ENCODE measurements around the gene GLS2. TPM values are rescaled to one million over a fixed set of nuclear protein-coding genes. Genes with fewer than 3 reads are reported as not detected.
"Not testable (repeated sequence)": the region's sequence is repeated elsewhere in the genome, so short reads cannot be mapped to it uniquely, and the experiment has no call there.

The GLS2 gene
- total RNA-seq, 2 experiments from 2014 or later = 4.6 to 5.5 TPM

DNA sequence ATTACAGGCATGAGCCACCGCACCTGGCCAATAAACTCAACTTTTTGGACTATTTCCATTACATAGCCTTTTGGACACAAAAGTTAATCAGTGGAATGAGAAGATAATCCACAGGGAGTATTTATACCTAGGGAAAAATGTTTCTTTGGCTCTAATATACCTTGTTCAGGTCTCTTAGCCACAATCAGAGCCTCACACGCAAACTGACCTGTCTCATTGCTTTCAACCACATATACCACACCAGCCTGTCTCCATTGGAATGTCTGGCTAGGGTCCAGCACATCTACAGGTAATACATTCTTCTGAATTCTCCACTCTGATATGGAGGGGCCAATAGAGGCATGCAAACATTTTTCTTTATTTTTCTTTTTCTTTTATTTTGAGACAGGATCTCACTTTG is 29.9 kb upstream of the GLS2 start:
- Mint-ChIP-seq H3K27me3 (ENCODE audit: low read depth) (no peaks in the 10 kb centered on the region), H3K36me3 (ENCODE audit: low read depth) (no peaks in the 10 kb centered on the region), H3K9me3 (no peaks in the 10 kb centered on the region), H3K27ac (no peak overlapping the region), H3K4me1 (ENCODE audit: low read depth) (peaks cover 28% of the 10 kb centered on the region), H3K4me3 (no peak overlapping the region)
- CTCF ChIA-PET = interaction anchor here (6.8 kb wide), 1 partner anchor 56 kb away, joined by 62 read pairs; no protein-coding TSS in a partner anchor
- intact Hi-C loops (cut with micrococcal nuclease) = loop anchor here (10.0 kb wide), 1 partner anchor 487 kb away; the partner anchor contains the start of gene ZBTB39
- DNase-seq = no peak

DNA sequence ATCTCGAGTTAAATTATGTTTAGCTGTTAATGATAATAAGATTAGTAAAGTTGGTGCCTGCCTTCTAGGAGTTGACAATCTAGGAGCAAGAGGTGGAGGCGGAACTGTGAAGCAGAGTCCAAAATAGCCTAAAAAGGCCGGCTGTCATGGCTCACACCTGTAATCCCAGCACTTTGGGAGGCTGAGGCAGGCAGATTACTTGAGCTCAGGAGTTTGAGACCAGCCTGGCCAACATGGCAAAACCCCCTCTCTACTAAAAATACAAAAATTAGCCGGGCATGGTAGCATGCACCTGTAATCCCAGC is 26.0 kb upstream of the GLS2 start:
- CTCF ChIA-PET = interaction anchor here (0.8 to 6.8 kb wide), 21 partner anchors 9 to 204 kb away, joined by 3 to 62 read pairs (median 11); no protein-coding TSS in a partner anchor
- not testable (repeated sequence) for H3K27me3 Mint-ChIP-seq (ENCODE audit: low read depth); H3K36me3 Mint-ChIP-seq (ENCODE audit: low read depth); H3K9me3 Mint-ChIP-seq; H3K4me3 Mint-ChIP-seq; H3K4me1 Mint-ChIP-seq (ENCODE audit: low read depth); DNase-seq; H3K27ac Mint-ChIP-seq
- intact Hi-C loops (cut with micrococcal nuclease) = loop anchor here (10.0 kb wide), 1 partner anchor 491 kb away; the partner anchor contains the start of gene ZBTB39

DNA sequence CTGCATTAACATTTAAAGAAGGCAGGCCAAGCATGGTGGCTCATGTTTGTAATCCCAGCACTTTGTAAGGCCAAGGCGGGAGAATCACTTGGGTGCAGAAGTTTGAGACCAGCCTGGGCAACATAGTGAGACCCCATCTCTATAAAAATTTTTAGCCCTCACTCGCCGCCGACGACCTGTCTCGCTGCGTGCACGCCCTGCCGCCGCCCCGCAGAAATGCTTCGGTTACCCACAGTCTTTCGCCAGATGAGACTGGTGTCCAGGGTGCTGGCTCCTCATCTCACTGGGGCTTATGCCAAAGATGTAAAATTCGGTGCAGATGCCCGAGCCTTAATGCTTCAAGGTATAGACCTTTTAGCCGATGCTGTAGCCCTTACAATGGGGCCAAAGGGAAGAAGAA is 22.8 kb upstream of the GLS2 start:
- intact Hi-C loops (cut with micrococcal nuclease) = loop anchor here (10.0 kb wide), 1 partner anchor 494 kb away; the partner anchor contains the start of gene ZBTB39

DNA sequence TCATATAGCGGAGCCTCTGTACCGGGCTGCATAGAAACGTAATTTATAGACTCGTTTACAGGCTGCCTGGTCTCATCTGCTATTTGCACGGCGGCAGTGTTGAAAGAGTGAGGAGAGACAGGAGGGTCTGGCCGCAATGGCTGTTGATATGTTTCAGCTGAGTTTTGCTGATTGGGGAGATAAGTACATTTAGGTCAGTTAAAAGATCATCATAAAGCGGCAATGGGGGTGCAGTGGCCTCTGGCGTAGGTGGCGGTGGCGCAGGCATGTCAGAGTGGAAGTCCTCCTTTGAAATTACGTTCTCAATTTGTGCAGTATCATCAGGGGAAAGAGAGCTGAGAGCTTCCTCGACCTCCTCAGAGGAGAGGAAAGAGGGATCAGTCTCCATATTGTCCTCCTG is 11.9 kb upstream of the GLS2 start:
- intact Hi-C loops (cut with micrococcal nuclease); H3K4me3 Mint-ChIP-seq: not testable (repeated sequence)
- CTCF ChIA-PET = interaction anchor here (0.7 kb wide), 1 partner anchor 61 kb away, joined by 3 read pairs; no protein-coding TSS in a partner anchor

More for the DNA sequence above, 22.8 kb upstream of the GLS2 start:
- Mint-ChIP-seq H3K4me3 (no peak overlapping the region), H3K4me1 (ENCODE audit: low read depth) (no peaks in the 10 kb centered on the region), H3K36me3 (ENCODE audit: low read depth) (no peaks in the 10 kb centered on the region), H3K9me3 (no peaks in the 10 kb centered on the region), H3K27ac (no peak overlapping the region), H3K27me3 (ENCODE audit: low read depth) (no peaks in the 10 kb centered on the region)
- DNase-seq = no peak
- CTCF ChIA-PET = interaction anchor here (1.1 to 6.8 kb wide), 2 partner anchors 63 to 75 kb away, joined by 5 to 62 read pairs; no protein-coding TSS in a partner anchor

DNA sequence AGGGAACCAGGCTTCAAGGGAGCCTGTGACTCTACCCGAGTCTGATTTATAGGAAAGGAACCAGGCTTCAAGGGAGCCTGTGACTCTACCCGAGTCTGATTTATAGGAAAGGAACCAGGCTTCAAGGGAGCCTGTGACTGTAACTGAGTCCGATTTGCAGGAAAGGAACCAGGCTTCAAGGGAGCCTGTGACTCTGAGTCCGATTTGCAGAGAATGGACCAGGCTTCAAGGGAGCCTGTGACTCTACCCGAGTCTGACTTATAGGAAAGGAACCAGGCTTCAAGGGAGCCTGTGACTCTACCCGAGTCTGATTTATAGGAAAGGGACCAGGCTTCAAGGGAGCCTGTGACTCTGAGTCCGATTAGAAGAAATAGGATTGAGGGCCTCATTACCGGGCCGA is 11.5 kb upstream of the GLS2 start:
- intact Hi-C loops (cut with micrococcal nuclease); H3K9me3 Mint-ChIP-seq; DNase-seq; H3K27ac Mint-ChIP-seq; H3K36me3 Mint-ChIP-seq (ENCODE audit: low read depth); H3K27me3 Mint-ChIP-seq (ENCODE audit: low read depth); H3K4me1 Mint-ChIP-seq (ENCODE audit: low read depth); H3K4me3 Mint-ChIP-seq: not testable (repeated sequence)
- CTCF ChIA-PET = interaction anchor here (0.7 kb wide), 1 partner anchor 61 kb away, joined by 3 read pairs; no protein-coding TSS in a partner anchor

More for the DNA sequence above, 11.9 kb upstream of the GLS2 start:
- H3K36me3 Mint-ChIP-seq (ENCODE audit: low read depth); H3K9me3 Mint-ChIP-seq; H3K27ac Mint-ChIP-seq; H3K4me1 Mint-ChIP-seq (ENCODE audit: low read depth); DNase-seq; H3K27me3 Mint-ChIP-seq (ENCODE audit: low read depth): not testable (repeated sequence)

DNA sequence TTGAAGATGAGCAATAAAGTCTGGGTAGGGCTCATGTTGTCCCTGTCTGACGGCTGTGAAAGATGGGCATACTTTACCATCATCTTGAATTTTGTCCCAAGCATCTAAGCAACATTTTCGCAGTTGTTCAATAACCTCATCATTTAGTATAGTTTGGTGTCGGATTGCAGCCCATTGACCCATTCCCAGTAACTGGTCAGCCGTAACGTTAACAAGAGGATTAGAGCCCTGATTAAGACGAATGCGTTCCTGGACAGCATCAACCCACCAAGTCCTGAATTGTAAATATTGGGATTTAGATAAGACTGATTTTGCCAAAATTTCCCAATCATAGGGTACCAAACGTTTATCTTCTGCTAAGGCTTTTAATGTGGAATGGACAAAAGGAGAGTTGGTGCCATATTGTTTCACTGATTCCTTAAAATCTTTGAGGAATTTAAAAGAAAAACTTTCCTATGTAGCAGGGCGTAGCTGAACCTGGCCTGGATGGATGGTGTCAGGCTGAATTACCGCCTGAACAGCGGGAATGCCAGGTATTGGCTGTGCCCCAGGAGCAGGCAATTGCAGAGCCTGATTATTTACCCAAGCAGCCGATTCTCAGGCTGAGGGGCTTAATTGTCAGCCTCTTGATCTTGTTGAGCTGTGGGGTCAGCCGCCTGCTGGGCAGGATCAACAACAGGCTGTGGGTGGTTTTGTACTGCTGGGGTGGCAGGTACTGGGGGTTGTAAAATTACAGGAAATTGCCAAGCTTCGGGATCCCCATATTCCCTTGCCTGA is 10.4 kb upstream of the GLS2 start:
- H3K27ac Mint-ChIP-seq; H3K4me3 Mint-ChIP-seq; H3K36me3 Mint-ChIP-seq (ENCODE audit: low read depth); H3K9me3 Mint-ChIP-seq; H3K4me1 Mint-ChIP-seq (ENCODE audit: low read depth); DNase-seq; intact Hi-C loops (cut with micrococcal nuclease); H3K27me3 Mint-ChIP-seq (ENCODE audit: low read depth): not testable (repeated sequence)
- CTCF ChIA-PET = interaction anchor here (1.5 kb wide), 1 partner anchor 71 kb away, joined by 3 read pairs; no protein-coding TSS in a partner anchor

DNA sequence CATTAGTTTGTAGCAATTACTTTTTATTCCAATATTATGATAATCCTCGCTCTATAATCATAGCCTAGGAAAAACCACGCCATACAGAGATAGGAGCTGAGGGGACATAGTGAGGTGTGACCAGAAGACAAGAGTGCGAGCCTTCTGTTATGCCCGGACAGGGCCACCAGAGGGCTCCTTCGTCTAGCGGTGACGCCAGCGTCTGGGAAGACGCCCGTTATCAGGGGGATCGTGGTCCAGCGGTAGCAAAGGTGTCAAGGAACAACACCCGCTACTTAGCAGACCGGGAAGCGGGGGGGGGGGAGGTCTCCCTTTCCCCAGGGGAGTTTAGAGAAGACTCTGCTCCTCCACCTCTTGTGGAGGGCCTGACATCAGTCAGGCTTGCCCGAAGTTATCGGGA is 8.7 kb upstream of the GLS2 start:
- H3K4me3 Mint-ChIP-seq = peak overlapping the region; percentile 49
- H3K27ac Mint-ChIP-seq; H3K9me3 Mint-ChIP-seq; intact Hi-C loops (cut with micrococcal nuclease); H3K36me3 Mint-ChIP-seq (ENCODE audit: low read depth); H3K4me1 Mint-ChIP-seq (ENCODE audit: low read depth); H3K27me3 Mint-ChIP-seq (ENCODE audit: low read depth): not testable (repeated sequence)
- DNase-seq = peak; percentile 79
- CTCF ChIA-PET = interaction anchor here (0.6 to 1.4 kb wide), 5 partner anchors 24 to 95 kb away, joined by 3 to 8 read pairs (median 4); no protein-coding TSS in a partner anchor

DNA sequence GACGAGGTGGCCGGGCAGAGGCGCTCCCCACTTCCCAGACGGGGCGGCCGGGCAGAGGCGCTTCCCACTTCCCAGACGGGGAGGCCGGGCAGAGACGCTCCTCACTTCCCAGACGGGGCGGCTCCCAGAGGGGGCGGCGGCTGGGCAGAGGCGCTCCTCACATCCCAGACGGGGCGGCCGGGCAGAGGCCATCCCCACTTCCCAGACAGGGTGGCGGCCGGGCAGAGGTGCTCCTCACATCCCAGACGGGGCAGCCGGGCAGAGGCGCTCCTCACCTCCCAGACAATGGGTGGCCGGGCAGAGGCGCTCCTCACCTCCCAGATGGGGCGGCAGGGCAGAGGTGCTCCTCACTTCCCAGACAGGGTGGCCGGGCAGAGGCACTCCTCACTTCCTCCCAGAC is 6.5 kb upstream of the GLS2 start:
- DNase-seq; H3K4me1 Mint-ChIP-seq (ENCODE audit: low read depth); H3K36me3 Mint-ChIP-seq (ENCODE audit: low read depth); intact Hi-C loops (cut with micrococcal nuclease); H3K27me3 Mint-ChIP-seq (ENCODE audit: low read depth); H3K4me3 Mint-ChIP-seq; CTCF ChIA-PET; H3K9me3 Mint-ChIP-seq; H3K27ac Mint-ChIP-seq: not testable (repeated sequence)

DNA sequence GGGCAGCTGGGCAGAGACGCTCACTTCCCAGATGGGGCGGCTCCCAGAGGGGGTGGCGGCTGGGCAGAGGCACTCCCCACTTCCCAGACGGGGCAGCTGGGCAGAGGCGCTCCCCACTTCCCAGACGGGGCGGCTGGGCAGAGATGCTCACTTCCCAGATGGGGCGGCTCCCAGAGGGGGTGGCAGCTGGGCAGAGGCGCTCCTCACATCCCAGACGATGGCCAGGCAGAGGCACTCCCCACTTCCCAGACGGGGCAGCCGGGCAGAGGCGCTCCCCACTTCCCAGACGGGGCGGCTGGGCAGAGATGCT is 6.1 kb upstream of the GLS2 start:
- CTCF ChIA-PET = not testable (repeated sequence)

DNA sequence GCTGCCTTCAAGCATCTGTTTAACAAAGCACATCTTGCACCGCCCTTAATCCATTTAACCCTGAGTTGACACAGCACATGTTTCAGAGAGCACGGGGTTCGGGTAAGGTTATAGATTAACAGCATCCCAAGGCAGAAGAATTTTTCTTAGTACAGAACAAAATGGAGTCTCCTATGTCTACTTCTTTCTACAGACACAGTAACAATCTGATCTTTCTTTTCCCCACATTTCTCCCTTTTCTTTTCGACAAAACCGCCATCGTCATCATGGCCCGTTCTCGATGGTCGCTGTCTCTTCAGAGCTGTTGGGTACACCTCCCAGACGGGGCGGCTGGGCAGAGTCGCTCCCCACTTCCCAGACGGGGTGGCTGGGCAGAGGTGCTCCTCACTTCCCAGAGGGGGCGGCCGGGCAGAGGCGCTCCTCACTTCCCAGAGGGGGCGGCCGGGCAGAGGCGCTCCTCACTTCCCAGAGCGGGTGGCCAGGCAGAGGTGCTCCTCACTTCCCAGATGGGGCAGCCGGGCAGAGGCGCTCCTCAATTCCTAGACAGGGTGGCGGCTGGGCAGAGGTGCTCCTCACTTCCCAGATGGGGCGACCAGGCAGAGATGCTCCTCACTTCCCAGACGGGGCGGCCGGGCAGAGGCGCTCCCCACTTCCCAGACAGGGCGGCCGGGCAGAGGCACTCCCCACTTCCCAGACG is 5.6 kb upstream of the GLS2 start:
- H3K27ac Mint-ChIP-seq; H3K9me3 Mint-ChIP-seq; H3K4me1 Mint-ChIP-seq (ENCODE audit: low read depth); H3K4me3 Mint-ChIP-seq; H3K36me3 Mint-ChIP-seq (ENCODE audit: low read depth); intact Hi-C loops (cut with micrococcal nuclease); CTCF ChIA-PET; DNase-seq: not testable (repeated sequence)
- peaks cover 11% of the 10 kb centered on the region for H3K27me3 Mint-ChIP-seq (ENCODE audit: low read depth)

More for the DNA sequence above, 6.1 kb upstream of the GLS2 start:
- DNase-seq; H3K27ac Mint-ChIP-seq; H3K4me1 Mint-ChIP-seq (ENCODE audit: low read depth); intact Hi-C loops (cut with micrococcal nuclease); H3K9me3 Mint-ChIP-seq; H3K27me3 Mint-ChIP-seq (ENCODE audit: low read depth); H3K36me3 Mint-ChIP-seq (ENCODE audit: low read depth); H3K4me3 Mint-ChIP-seq: not testable (repeated sequence)

DNA sequence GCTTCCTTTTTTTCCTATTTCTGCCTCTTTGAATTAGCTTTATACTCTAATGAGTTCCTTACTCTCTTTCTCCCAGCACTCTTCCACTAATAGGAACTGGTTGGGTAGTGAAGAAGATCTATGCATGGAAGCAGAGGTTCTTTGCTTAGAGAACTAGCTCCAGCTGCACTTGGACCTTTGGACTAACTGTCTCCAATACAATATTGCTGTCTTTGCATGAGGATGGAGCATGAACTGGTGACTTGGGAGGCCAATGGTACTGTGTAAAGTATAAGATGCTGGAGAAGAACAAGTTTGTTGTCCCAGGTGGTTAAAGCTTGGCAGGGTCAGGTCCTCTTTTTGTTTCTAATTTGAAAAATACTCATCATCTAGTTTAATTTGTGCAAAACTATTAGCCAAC is 2.4 kb upstream of the GLS2 start:
- Mint-ChIP-seq H3K27me3 (ENCODE audit: low read depth) (peaks cover 19% of the 10 kb centered on the region), H3K9me3 (peaks cover 3% of the 10 kb centered on the region), H3K4me1 (ENCODE audit: low read depth) (peaks cover 16% of the 10 kb centered on the region), H3K4me3 (no peak overlapping the region), H3K27ac (no peak overlapping the region), H3K36me3 (ENCODE audit: low read depth) (peaks cover 3% of the 10 kb centered on the region)
- DNase-seq = no peak
- intact Hi-C loops (cut with micrococcal nuclease) = no loop called here
- CTCF ChIA-PET = interaction anchor here (0.7 to 3.0 kb wide), 7 partner anchors 11 to 300 kb away, joined by 3 to 7 read pairs (median 3); no protein-coding TSS in a partner anchor

DNA sequence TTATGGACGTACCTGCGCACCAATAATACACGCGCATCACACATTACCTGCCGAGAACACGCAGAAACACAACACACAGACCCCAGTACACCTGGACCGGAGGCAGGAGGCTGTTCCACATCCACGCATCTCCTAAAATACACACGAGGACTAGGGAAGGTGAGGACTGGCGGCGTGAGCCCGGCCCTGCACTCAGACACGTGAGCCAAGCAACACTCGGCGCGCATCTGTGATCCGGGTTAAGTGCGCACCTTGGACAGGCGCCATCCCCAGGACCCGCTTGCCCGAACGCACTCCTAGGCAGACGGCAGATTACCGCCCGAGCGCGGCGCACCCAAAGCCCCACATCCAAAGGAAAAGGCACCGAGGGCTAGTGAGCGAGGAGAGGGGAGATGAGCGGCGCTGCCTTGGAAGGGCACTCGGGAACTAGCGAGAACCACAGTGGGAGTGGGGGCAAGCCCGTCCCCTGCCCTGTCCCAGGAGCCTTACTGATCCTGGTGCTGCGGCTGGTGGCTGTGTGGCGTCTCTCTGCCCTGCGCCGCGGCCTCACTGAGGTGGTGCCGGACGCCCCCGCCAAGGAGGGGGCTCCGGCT is 417 bp downstream of the GLS2 start:
- intact Hi-C loops (cut with micrococcal nuclease) = loop anchor here (1.0 kb wide), 2 partner anchors 19 to 38 kb away; partner anchors contain the start of genes SPRYD4 and TIMELESS
- H3K27me3 Mint-ChIP-seq (ENCODE audit: low read depth) = peaks cover 19% of the 10 kb centered on the region
- peak; percentile 48 for DNase-seq
- H3K4me3 Mint-ChIP-seq = peak overlapping the region; percentile 84
- no peak overlapping the region for H3K27ac Mint-ChIP-seq
- peaks cover 3% of the 10 kb centered on the region for H3K9me3 Mint-ChIP-seq
- H3K36me3 Mint-ChIP-seq (ENCODE audit: low read depth) = peaks cover 3% of the 10 kb centered on the region
- CTCF ChIA-PET = interaction anchor here (1.0 to 1.6 kb wide), 2 partner anchors 86 to 149 kb away, joined by 5 to 6 read pairs; no protein-coding TSS in a partner anchor
- H3K4me1 Mint-ChIP-seq (ENCODE audit: low read depth) = peaks cover 16% of the 10 kb centered on the region
